ENCODE measurements around the gene IL1RAP.
A peak's percentile ranks its signal among the peaks of the same experiment; 100 is the strongest.
"Not testable (repeated sequence)": the region's sequence is repeated elsewhere in the genome, so short reads cannot be mapped to it uniquely, and the experiment has no call there.

IL1RAP gene

GRCh38 chr3:190514413-190515153 lies 698 bp downstream of the IL1RAP start:
- peak; percentile 21 to 28 for DNase-seq

- DNase-seq: no peak
Observed at GRCh38 chr3:190516416-190516815, 2.5 kb downstream of the IL1RAP start.

DNA sequence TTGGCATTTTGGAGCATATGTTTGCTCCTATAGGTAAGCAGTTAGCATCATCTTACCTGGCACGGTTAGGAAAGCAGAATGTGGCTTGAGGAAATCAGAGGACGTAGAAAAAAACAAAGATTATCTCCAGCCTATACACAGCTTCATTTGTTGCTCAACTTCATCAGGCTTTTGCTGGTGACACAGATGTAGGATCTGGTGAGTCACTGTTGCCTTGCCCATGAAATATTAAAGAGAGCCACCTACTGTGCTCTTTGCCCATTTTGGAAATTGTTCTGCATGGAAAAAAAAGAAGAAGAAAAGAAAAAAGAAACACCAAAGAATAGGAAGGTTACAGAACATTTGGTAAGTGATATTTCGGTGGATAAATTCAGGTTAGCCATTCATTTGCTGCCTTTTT lies 3.8 kb downstream of the IL1RAP start:
- DNase-seq: no peak

DNA sequence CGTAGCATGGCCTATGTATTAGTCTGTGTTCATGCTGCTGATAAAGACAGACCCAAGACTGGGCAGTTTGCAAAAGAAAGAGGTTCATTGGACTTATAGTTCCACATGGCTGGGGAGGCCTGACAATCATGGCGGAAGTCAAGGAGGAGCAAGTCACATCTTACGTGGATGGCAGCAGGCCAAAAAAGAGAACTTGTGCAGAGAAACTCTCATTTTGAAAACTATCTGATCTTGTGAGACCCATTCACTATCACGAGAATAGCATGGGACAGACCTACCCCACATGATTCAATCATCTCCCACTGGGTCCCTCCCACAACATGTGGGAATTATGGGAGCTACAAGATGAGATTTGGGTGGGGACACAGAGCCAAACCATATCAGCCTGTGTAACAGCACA lies 4.6 kb downstream of the IL1RAP start:
- not testable (repeated sequence) for DNase-seq

GRCh38 chr3:190519886-190520285 lies 6.0 kb downstream of the IL1RAP start:
- no peak for DNase-seq

DNA sequence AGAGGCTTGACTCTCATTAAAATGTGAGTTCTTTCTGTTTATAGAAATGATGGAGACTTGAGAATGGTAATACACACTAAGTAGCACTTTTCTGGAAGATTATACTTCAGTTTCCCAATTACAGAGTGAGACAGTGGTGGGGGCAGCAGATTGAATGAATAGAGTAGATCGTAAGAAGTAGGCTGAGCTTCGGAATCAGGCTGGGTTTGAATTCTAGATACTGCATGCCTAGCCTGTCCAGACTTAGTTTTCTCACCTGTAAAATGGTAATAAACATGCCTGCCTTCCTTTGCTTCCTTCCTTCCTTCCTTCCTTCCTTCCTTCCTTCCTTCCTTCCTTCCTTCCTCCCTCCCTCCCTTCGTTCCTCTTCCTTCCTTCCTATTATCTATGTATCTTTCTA lies 8.1 kb downstream of the IL1RAP start:
- DNase-seq: no peak

DNA sequence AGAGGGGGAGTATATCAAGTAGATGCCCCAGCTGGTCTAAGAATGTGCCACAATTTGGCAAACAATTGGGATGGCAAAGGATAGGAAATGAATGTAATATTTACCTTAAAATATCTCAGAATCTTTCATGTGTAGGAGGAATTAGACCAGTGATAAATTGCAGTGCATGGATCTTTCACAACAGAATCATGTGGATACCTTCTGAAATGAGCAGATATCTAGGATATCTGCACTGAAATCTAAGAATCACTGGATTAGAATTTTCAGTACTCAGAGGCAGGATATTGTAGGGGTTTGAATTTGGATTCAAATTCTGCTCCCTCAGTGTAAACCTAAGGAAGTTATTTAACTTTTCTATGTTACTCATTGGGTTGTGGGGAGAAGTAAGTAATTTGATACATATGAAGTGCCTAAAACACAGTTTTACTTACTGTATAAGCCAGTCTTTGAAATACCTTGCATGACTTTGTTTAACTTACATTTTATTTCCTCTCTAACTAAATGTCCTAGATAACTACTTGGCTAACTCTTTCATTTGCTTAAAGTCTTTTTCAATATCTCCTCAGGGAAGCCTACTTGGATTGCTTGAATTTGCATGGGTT lies 8.8 kb downstream of the IL1RAP start:
- no peak for DNase-seq

DNA sequence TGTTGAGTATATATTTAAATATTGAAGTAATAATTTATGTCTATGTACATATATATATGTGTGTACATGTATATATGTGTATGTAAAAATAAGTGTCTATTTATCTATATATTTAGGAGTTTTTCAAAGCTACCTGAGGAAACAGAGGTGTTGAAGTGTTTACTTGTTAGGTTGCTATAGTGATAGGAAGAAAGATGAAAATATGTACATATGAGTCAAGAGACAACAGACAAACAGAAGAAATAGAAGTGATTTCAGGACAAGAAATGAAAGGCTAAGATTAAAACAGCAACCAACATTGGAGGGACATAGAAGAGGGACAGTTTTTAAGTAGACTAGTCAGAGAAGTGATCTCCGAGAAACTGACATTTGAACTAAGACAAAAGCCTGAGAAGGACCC lies 11.1 kb downstream of the IL1RAP start:
- no peak for DNase-seq

- DNase-seq: no peak
Observed at GRCh38 chr3:190525634-190526033, 11.7 kb downstream of the IL1RAP start.

GRCh38 chr3:190526787-190527762 lies 13.2 kb downstream of the IL1RAP start:
- DNase-seq: no peak

- DNase-seq: no peak
Observed at GRCh38 chr3:190528706-190529105, 14.8 kb downstream of the IL1RAP start.

DNA sequence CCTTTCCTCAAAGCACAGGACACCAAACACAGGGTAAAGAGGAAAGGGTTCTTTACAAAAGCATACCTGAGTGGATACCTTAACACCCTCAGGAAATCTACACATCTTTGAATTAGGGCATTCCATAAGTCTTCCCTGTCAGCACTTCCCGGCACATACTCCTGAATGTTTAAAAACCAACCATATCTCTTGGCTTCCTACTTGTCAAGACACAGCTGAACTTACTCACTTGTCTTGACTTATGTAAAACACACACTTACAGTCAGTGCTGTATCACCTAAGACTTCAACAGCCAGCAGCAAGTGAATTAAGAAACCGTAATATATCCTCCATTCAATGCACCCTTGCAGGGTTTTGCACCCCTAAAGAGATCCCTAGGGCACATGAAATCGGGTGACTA lies 17.5 kb downstream of the IL1RAP start:
- no peak for DNase-seq

- no peak for DNase-seq
Observed at GRCh38 chr3:190532731-190533203, 18.9 kb downstream of the IL1RAP start.

GRCh38 chr3:190533511-190534281 lies 19.8 kb downstream of the IL1RAP start:
- no peak for DNase-seq

GRCh38 chr3:190534386-190534785 lies 20.5 kb downstream of the IL1RAP start:
- DNase-seq: no peak

- DNase-seq: no peak
Observed at GRCh38 chr3:190534986-190535385, 21.1 kb downstream of the IL1RAP start.

DNA sequence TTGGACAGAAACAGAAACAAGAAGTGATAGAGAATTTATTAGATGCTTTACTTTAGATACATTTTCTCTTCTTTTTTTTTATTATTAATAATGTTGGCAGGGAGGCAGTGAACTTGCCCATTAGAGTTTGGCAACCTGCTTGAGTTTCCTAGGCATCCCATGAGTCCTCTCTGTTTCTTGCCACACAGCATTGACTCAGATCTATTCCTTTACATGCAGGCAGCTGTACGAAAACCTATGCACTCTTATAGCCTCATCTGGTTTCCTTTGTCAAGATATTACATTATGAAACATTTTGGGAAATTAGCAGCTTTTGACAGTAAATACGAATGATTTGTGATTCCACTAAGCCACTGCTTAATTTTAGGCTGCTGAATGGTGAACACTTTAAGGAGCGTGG lies 23.3 kb downstream of the IL1RAP start:
- DNase-seq: no peak

DNA sequence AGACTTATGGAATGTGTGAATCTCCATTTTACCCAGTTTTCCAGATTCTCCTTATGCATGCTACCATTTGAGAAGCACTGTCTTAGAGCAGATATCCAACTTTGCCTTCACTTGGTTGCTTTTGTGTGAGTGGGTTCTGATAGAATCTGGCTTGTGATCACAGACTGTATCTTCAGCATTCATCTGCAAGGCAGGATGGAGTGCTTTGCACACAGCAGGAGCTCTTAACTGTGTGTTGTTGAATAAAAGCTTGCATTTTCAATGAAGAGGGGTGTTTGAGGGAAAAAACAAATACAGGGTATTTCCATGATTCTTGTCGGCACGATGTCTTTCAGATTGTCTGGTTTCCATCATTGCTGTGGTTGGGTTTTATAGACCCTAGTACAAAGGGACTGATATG lies 24.4 kb downstream of the IL1RAP start:
- DNase-seq: no peak

GRCh38 chr3:190539526-190539925 lies 25.6 kb downstream of the IL1RAP start:
- no peak for DNase-seq

DNA sequence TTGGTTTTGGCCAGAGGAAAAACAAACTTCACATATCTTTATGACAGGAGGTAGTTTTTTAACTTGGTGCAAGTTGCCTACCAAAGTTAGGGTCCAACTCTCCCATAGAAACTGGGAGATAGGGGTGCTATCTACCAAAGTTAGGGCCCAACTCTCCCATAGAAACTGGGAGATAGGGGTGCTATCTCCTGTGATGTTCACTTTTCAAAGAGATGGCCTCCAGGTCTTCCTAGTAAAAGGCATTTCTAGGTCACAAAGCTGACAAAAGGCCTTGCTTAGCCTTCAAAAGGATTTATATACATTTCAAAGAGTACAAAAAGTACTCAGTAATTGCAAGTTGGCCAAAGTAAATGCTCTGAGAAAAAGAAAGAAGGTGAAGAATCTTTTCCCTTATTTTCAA lies 27.1 kb downstream of the IL1RAP start:
- DNase-seq: no peak

- no peak for DNase-seq
Observed at GRCh38 chr3:190541560-190541959, 27.7 kb downstream of the IL1RAP start.

GRCh38 chr3:190542846-190543245 lies 29.0 kb downstream of the IL1RAP start:
- DNase-seq: no peak

- no peak for DNase-seq
Observed at GRCh38 chr3:190543671-190544070, 29.8 kb downstream of the IL1RAP start.
